Neural crest cell (in vitro differentiated cells): ENCODE results near the gene FH. TPM values are rescaled to one million over a fixed set of nuclear protein-coding genes. Genes with fewer than 3 reads are reported as not detected.

ENCODE experiments used
- DNase-seq: peaks from one replicate; pipeline ENCODE4 v3.0.0; 2021; ENCODE audit warnings: low read depth, mixed read lengths, low spot score
- H3K27ac Mint-ChIP-seq: one replicate; pipeline ENCODE4 v1.8.0; 2021; ENCODE audit warnings: mild to moderate bottlenecking, mixed read lengths; ENCODE audit not compliant: unreplicated experiment
- H3K27me3 Mint-ChIP-seq: 2 replicates; pipeline ENCODE4 v1.8.0; 2021; ENCODE audit warnings: low read depth, mild to moderate bottlenecking, mixed read lengths
- H3K36me3 Mint-ChIP-seq: 2 replicates; pipeline ENCODE4 v1.8.0; 2021; ENCODE audit warnings: low read depth, mild to moderate bottlenecking, mixed read lengths
- H3K4me1 Mint-ChIP-seq: 2 replicates; pipeline ENCODE4 v1.8.0; 2021; ENCODE audit warnings: mixed read lengths
- H3K4me3 Mint-ChIP-seq: one replicate; pipeline ENCODE4 v1.8.0; 2021; ENCODE audit warnings: mild to moderate bottlenecking, mixed read lengths
- H3K9me3 Mint-ChIP-seq: 2 replicates; pipeline ENCODE4 v1.8.0; 2021; ENCODE audit warnings: mixed read lengths
- total RNA-seq: library from RNA; stranded (reverse); gene quantifications from 2 replicates; pipeline ENCODE4 v1.2.1, GENCODE V29; 2021
- TF ChIP-seq, protein P1 (sequence below): fragments of 200-600 bp; sonication (generic); conservative IDR thresholded peaks from 2 replicates; pipeline ENCODE4 v1.5.0; 2021; ENCODE audit warnings: antibody characterized with exemption, mild to moderate bottlenecking

FH gene
- total RNA-seq, 1 donor from 2014 or later = 93.2 TPM

DNA sequence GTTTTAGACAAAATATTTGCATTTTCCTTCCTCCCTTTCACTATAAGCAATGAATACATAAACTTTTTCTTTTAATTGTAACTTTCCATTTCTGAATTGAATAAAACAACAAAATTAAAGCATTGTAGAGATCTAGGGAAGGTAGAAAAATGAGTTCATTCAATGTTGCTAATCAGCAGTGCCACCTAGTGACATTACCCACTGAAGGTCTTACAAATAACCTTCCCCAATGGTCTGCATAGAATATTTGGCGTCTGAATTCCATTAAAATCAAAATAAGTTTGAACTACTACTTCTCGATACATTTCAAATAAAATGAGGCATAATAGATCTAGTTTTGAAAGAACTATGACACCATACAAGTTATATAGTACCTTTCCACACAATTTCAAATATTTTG is 19.6 kb downstream of the FH start:
- Mint-ChIP-seq H3K27me3 (no peaks in the 10 kb centered on the region), H3K4me1 (no peaks in the 10 kb centered on the region), H3K9me3 (no peaks in the 10 kb centered on the region), H3K4me3 (no peak overlapping the region), H3K36me3 (peaks cover 22% of the 10 kb centered on the region), H3K27ac (no peak overlapping the region)
- TF ChIP-seq, protein P1, sequence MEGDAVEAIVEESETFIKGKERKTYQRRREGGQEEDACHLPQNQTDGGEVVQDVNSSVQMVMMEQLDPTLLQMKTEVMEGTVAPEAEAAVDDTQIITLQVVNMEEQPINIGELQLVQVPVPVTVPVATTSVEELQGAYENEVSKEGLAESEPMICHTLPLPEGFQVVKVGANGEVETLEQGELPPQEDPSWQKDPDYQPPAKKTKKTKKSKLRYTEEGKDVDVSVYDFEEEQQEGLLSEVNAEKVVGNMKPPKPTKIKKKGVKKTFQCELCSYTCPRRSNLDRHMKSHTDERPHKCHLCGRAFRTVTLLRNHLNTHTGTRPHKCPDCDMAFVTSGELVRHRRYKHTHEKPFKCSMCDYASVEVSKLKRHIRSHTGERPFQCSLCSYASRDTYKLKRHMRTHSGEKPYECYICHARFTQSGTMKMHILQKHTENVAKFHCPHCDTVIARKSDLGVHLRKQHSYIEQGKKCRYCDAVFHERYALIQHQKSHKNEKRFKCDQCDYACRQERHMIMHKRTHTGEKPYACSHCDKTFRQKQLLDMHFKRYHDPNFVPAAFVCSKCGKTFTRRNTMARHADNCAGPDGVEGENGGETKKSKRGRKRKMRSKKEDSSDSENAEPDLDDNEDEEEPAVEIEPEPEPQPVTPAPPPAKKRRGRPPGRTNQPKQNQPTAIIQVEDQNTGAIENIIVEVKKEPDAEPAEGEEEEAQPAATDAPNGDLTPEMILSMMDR = peak; percentile 72
- DNase-seq = no peak

DNA sequence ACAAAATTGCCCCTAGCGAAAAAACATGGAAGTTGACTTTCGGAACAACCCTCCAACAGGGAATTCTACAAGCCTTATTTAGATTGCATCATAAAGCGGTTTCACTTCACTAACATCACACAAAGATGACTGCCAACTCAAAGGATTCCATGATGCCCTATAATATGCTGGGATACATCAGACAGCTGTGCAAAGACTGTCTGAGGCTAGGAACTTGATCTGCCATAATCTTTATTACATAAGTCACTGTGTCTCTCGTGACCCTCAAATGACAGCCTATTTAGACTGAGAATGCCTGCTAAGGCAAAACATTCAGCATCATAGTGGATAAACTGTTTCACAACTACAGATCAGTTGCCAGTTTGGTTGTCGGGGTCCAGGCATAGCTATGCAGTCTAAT is 23.8 kb downstream of the FH start:
- Mint-ChIP-seq H3K36me3 (peaks cover 22% of the 10 kb centered on the region), H3K4me3 (no peak overlapping the region), H3K4me1 (no peaks in the 10 kb centered on the region), H3K27me3 (no peaks in the 10 kb centered on the region), H3K9me3 (no peaks in the 10 kb centered on the region), H3K27ac (no peak overlapping the region)
- DNase-seq = no peak
- TF ChIP-seq, protein P1 = no peak

DNA sequence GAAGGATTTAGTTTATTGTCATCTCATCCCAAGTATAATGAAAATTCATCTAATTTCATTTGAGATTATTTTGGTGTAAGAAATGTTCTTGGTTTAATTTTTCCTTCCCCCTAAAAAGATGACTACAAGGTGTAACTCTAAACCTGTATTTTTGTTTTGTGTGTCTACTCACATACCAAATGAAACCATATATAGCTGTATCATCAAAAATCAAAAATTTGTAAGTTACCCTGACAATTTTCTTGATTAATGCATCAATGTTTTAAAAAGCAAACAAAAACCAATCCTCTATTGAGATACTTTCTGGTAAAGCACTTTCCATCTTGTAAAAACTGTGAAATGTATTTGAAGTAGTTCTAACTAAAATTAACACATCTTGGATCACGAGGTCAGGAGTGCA is 30.8 kb downstream of the FH start:
- Mint-ChIP-seq H3K4me3 (no peak overlapping the region), H3K9me3 (peaks cover 4% of the 10 kb centered on the region), H3K27me3 (no peaks in the 10 kb centered on the region), H3K27ac (no peak overlapping the region), H3K36me3 (peaks cover 3% of the 10 kb centered on the region), H3K4me1 (no peaks in the 10 kb centered on the region)
- TF ChIP-seq, protein P1 = no peak
- DNase-seq = no peak

DNA sequence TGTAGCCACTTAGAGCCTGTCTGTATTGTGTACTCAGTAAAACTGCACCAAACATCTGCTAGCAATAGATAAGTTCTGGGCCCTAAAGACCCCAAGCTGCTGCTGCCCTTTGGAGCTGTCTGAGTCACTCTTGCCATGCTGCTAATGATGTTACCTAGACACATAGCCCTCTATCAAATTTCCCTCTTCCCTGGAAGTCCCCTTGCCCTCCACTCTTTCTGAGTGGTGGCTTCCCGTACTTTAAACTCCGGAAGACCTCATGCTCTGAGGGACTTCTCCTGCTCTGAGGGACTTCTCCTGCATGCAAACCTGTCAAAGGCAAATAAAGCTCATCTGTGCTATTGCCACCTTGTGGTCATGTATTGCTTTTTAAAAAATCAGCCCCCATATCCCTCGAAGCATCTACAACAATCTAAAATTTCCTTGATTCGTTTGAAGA is 34.0 kb downstream of the FH start:
- H3K4me3 Mint-ChIP-seq = no peak overlapping the region
- H3K9me3 Mint-ChIP-seq = peaks cover 7% of the 10 kb centered on the region
- no peaks in the 10 kb centered on the region for H3K4me1 Mint-ChIP-seq
- no peaks in the 10 kb centered on the region for H3K36me3 Mint-ChIP-seq
- TF ChIP-seq, protein P1 = peak; percentile 60
- no peak overlapping the region for H3K27ac Mint-ChIP-seq
- DNase-seq = no peak
- H3K27me3 Mint-ChIP-seq = no peaks in the 10 kb centered on the region

DNA sequence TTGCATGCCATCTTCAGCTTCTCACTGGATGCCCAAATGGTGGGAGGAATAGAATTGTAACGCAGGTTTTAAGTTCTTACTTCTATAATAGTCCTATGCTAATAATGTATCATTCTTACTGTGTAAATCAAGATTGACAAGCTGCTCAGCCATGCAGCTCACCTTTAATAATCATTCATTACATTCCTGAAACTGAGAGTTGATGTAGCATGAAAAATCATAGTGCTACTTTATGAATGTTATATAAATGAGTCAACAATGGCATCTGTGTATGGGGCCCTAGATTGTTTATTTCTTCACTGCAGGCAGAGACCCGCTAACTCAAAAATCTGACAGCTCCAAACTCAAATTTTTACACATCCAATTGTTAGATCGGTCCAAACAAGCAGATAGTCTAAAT is 34.4 kb downstream of the FH start:
- H3K27me3 Mint-ChIP-seq = no peaks in the 10 kb centered on the region
- no peak for DNase-seq
- TF ChIP-seq, protein P1 = no peak
- H3K4me1 Mint-ChIP-seq = no peaks in the 10 kb centered on the region
- H3K9me3 Mint-ChIP-seq = peaks cover 7% of the 10 kb centered on the region
- H3K36me3 Mint-ChIP-seq = no peaks in the 10 kb centered on the region
- no peak overlapping the region for H3K4me3 Mint-ChIP-seq
- H3K27ac Mint-ChIP-seq = no peak overlapping the region
